ENCODE results near the gene PUSL1.

Gene PUSL1

GRCh38 chr1:1262758-1263157, 45.6 kb upstream of the PUSL1 start:
- H3K4me3 ChIP-seq (ENCODE audit: low read depth, low read length), result no peak overlapping the region
- TF ChIP-seq, protein P1, sequence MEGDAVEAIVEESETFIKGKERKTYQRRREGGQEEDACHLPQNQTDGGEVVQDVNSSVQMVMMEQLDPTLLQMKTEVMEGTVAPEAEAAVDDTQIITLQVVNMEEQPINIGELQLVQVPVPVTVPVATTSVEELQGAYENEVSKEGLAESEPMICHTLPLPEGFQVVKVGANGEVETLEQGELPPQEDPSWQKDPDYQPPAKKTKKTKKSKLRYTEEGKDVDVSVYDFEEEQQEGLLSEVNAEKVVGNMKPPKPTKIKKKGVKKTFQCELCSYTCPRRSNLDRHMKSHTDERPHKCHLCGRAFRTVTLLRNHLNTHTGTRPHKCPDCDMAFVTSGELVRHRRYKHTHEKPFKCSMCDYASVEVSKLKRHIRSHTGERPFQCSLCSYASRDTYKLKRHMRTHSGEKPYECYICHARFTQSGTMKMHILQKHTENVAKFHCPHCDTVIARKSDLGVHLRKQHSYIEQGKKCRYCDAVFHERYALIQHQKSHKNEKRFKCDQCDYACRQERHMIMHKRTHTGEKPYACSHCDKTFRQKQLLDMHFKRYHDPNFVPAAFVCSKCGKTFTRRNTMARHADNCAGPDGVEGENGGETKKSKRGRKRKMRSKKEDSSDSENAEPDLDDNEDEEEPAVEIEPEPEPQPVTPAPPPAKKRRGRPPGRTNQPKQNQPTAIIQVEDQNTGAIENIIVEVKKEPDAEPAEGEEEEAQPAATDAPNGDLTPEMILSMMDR (IDR thresholded peaks at IDR 0.05; ENCODE audit: control insufficient read depth, extremely low read depth, insufficient read depth), result no peak
- no peak for DNase-seq (ENCODE audit: low read depth)

DNA sequence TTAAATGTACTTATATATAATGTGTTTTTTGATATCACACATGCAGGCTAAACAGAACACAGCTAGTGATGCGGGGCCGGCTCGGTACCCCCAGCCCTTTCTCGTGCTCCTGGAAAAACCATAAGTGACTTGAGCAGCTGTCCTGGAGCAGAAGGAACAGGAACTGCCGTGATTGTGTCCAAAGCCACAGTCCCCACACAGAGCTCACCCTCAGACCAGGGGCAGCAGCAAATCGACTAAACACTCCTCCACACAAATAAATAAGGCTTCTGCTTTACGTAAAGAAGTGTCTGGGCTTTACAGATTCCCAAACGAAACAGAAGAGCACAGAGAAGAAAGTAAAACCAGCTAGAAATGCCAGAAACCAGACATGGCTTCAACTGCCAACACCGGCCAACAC, 44.4 kb upstream of the PUSL1 start:
- H3K4me3 ChIP-seq (ENCODE audit: low read depth, low read length), result no peak overlapping the region
- TF ChIP-seq, protein P1 (IDR thresholded peaks at IDR 0.05; ENCODE audit: control insufficient read depth, extremely low read depth, insufficient read depth), result no peak
- DNase-seq (ENCODE audit: low read depth), result no peak

- TF ChIP-seq, protein P1 (IDR thresholded peaks at IDR 0.05; ENCODE audit: control insufficient read depth, extremely low read depth, insufficient read depth), result no peak
- DNase-seq (ENCODE audit: low read depth), result no peak
- no peak overlapping the region for H3K4me3 ChIP-seq (ENCODE audit: low read depth, low read length)
These were observed 43.5 kb upstream of the PUSL1 start for GRCh38 chr1:1264868-1265272.

- TF ChIP-seq, protein P1 (IDR thresholded peaks at IDR 0.05; ENCODE audit: control insufficient read depth, extremely low read depth, insufficient read depth), result no peak
- no peak overlapping the region for H3K4me3 ChIP-seq (ENCODE audit: low read depth, low read length)
- no peak for DNase-seq (ENCODE audit: low read depth)
These were observed 40.7 kb upstream of the PUSL1 start for GRCh38 chr1:1267488-1268283.

DNA sequence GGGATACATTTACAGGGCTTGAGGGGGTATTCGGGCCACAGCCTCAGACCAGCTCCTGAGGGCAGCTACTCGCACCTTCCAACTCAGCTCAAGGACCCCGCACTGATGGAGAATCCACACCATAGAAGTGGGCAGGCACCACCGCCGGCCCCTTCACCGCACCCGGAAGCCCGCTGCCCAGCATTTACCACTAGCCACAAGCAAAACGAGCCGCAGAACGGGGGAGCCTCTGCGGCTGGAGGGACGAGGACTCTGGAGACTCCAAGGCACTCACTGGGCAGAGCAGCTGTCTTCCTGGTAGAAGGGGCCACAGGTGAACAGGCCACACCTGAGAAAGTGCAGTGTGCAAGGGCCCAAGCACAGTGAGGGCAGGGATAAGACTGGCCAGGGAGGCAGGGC, 40.1 kb upstream of the PUSL1 start:
- no peak for DNase-seq (ENCODE audit: low read depth)
- no peak overlapping the region for H3K4me3 ChIP-seq (ENCODE audit: low read depth, low read length)
- TF ChIP-seq, protein P1 (IDR thresholded peaks at IDR 0.05; ENCODE audit: control insufficient read depth, extremely low read depth, insufficient read depth), result no peak

GRCh38 chr1:1270813-1271212, 37.6 kb upstream of the PUSL1 start:
- H3K4me3 ChIP-seq (ENCODE audit: low read depth, low read length), result no peak overlapping the region
- no peak for DNase-seq (ENCODE audit: low read depth)
- TF ChIP-seq, protein P1 (IDR thresholded peaks at IDR 0.05; ENCODE audit: control insufficient read depth, extremely low read depth, insufficient read depth), result no peak

All from LNCaP clone FGC (cell line).